Stomach (tissue), 4 donors: ENCODE data around the gene SYCP2.

Source experiments
- CTCF ChIP-seq, 7 experiments: fragments of 450-650 bp in 4 of 7; fragments of 200-600 bp in 3 of 7; sonication (generic) in 3 of 7; IDR thresholded peaks; one replicate each; pipeline ENCODE4 v1.5.1; 2016 to 2019; ENCODE audit warnings: antibody characterized with exemption in 7 of 7, control low read depth in 2 of 7, mild to moderate bottlenecking in 1 of 7
- EP300 ChIP-seq: sonication (generic); formaldehyde crosslinking; IDR thresholded peaks from one replicate; pipeline ENCODE4 v1.6.1; 2017; ENCODE audit warnings: antibody characterized with exemption
- POLR2AphosphoS5 ChIP-seq, 3 donors: sonication (generic); formaldehyde crosslinking; IDR thresholded peaks; one replicate each; pipeline ENCODE4 v1.6.1; 2016; ENCODE audit warnings: antibody characterized with exemption in 3 of 3

GRCh38 chr20:59912609-59913008 lies 20.8 kb downstream of the SYCP2 start:
- TF ChIP-seq CTCF (IDR thresholded peaks at IDR 0.05) (no peak), POLR2AphosphoS5 (IDR thresholded peaks at IDR 0.05) (no peak), EP300 (no peak)
